Adipocyte (in vitro differentiated cells): ENCODE data around the gene SLC27A2.
"Not testable (repeated sequence)": the region's sequence is repeated elsewhere in the genome, so short reads cannot be mapped to it uniquely, and the experiment has no call there.

Experiments used
- DNase-seq: peaks from one replicate; pipeline ENCODE4 v3.0.0-alpha.2; 2015; ENCODE audit warnings: low read depth
- H3K27me3 ChIP-seq: replicated peaks from 2 replicates; pipeline ENCODE4 v1.7.0; 2013; ENCODE audit warnings: mild to moderate bottlenecking, low read length, moderate library complexity; ENCODE audit not compliant: control insufficient read depth, insufficient read depth
- H3K36me3 ChIP-seq: 2 replicates; pipeline ENCODE4 v1.7.0; 2013; ENCODE audit warnings: low read length, mild to moderate bottlenecking, moderate library complexity; ENCODE audit not compliant: control insufficient read depth, insufficient read depth, severe bottlenecking
- H3K4me1 ChIP-seq: 2 replicates; pipeline ENCODE4 v1.7.0; 2013; ENCODE audit warnings: mild to moderate bottlenecking, low read length, moderate library complexity; ENCODE audit not compliant: control insufficient read depth, insufficient read depth
- H3K4me3 ChIP-seq: 2 replicates; pipeline ENCODE4 v1.7.0; 2013; ENCODE audit warnings: mild to moderate bottlenecking, low read length, moderate library complexity
- H3K9ac ChIP-seq: 2 replicates; pipeline ENCODE4 v1.7.0; 2013; ENCODE audit warnings: mild to moderate bottlenecking, low read length, moderate library complexity
- H3K9me3 ChIP-seq: 2 replicates; pipeline ENCODE4 v1.7.0; 2013; ENCODE audit warnings: mild to moderate bottlenecking, low read length, moderate library complexity; ENCODE audit not compliant: control insufficient read depth

The SLC27A2 gene

GRCh38 chr15:50181969-50182218, at the start of gene SLC27A2:
Gene SLC27A2 (plus strand): TSS chr15:50182196. CDS start chr15:50182428, 232 bp downstream.
- DNase-seq: no peak
- Histone ChIP-seq H3K4me3 (peak within 1 kb of the TSS; percentile 80), H3K36me3 (no peaks in the 10 kb centered on the region), H3K9me3 (no peaks in the 10 kb centered on the region), H3K9ac (no peak within 1 kb of the TSS), H3K4me1 (peaks cover 4% of the 10 kb centered on the region), H3K27me3 (peaks cover 44% of the 10 kb centered on the region)

GRCh38 chr15:50132251-50132984, 49.6 kb upstream of the SLC27A2 start:
- H3K36me3 ChIP-seq, DNase-seq: not testable (repeated sequence)

GRCh38 chr15:50134524-50135024, 47.4 kb upstream of the SLC27A2 start:
- DNase-seq: no peak
- H3K9me3 ChIP-seq: no peaks in the 10 kb centered on the region

More at GRCh38 chr15:50132251-50132984, 49.6 kb upstream of the SLC27A2 start:
- H3K4me3 ChIP-seq, H3K27me3 ChIP-seq, H3K9me3 ChIP-seq, H3K9ac ChIP-seq: not testable (repeated sequence)
- peaks cover 36% of the 10 kb centered on the region for H3K4me1 ChIP-seq

GRCh38 chr15:50135031-50135551, 46.9 kb upstream of the SLC27A2 start:
- Histone ChIP-seq H3K9me3 (no peaks in the 10 kb centered on the region), H3K4me3 (peak overlapping the region; percentile 0), H3K27me3 (no peaks in the 10 kb centered on the region), H3K4me1 (peaks cover 43% of the 10 kb centered on the region), H3K9ac (peak overlapping the region; percentile 74), H3K36me3 (no peaks in the 10 kb centered on the region)
- no peak for DNase-seq

More at GRCh38 chr15:50134524-50135024, 47.4 kb upstream of the SLC27A2 start:
- H3K27me3 ChIP-seq: no peaks in the 10 kb centered on the region
- peaks cover 43% of the 10 kb centered on the region for H3K4me1 ChIP-seq
- peak overlapping the region; percentile 74 for H3K9ac ChIP-seq
- no peaks in the 10 kb centered on the region for H3K36me3 ChIP-seq
- peak overlapping the region; percentile 45 for H3K4me3 ChIP-seq

- no peaks in the 10 kb centered on the region for H3K27me3 ChIP-seq
- H3K4me3 ChIP-seq: peak overlapping the region; percentile 47
- H3K4me1 ChIP-seq: peaks cover 43% of the 10 kb centered on the region
- H3K9ac ChIP-seq: peak overlapping the region; percentile 74
- H3K9me3 ChIP-seq: no peaks in the 10 kb centered on the region
- no peak for DNase-seq
- no peaks in the 10 kb centered on the region for H3K36me3 ChIP-seq
Measured at GRCh38 chr15:50137330-50137761, 44.6 kb upstream of the SLC27A2 start.

- H3K4me3 ChIP-seq: no peak overlapping the region
- no peaks in the 10 kb centered on the region for H3K27me3 ChIP-seq
- H3K9me3 ChIP-seq: no peaks in the 10 kb centered on the region
- H3K4me1 ChIP-seq: peaks cover 43% of the 10 kb centered on the region
- DNase-seq: no peak
- H3K36me3 ChIP-seq: no peaks in the 10 kb centered on the region
- peak overlapping the region; percentile 48 for H3K9ac ChIP-seq
Measured at GRCh38 chr15:50137893-50138292, 44.1 kb upstream of the SLC27A2 start.

- no peak for DNase-seq
- no peaks in the 10 kb centered on the region for H3K9me3 ChIP-seq
Measured at GRCh38 chr15:50138391-50138790, 43.6 kb upstream of the SLC27A2 start.

GRCh38 chr15:50140098-50140497, 41.9 kb upstream of the SLC27A2 start:
- H3K27me3 ChIP-seq: no peaks in the 10 kb centered on the region
- no peaks in the 10 kb centered on the region for H3K36me3 ChIP-seq
- no peak overlapping the region for H3K4me3 ChIP-seq
- H3K9me3 ChIP-seq: no peaks in the 10 kb centered on the region
- no peak overlapping the region for H3K9ac ChIP-seq
- H3K4me1 ChIP-seq: peaks cover 32% of the 10 kb centered on the region
- DNase-seq: no peak

More at GRCh38 chr15:50138391-50138790, 43.6 kb upstream of the SLC27A2 start:
- peaks cover 43% of the 10 kb centered on the region for H3K4me1 ChIP-seq
- no peaks in the 10 kb centered on the region for H3K27me3 ChIP-seq
- no peaks in the 10 kb centered on the region for H3K36me3 ChIP-seq
- H3K9ac ChIP-seq: peak overlapping the region; percentile 48
- H3K4me3 ChIP-seq: no peak overlapping the region

GRCh38 chr15:50140983-50141382, 41.0 kb upstream of the SLC27A2 start:
- Histone ChIP-seq H3K27me3 (no peaks in the 10 kb centered on the region), H3K9me3 (no peaks in the 10 kb centered on the region), H3K4me1 (peaks cover 29% of the 10 kb centered on the region), H3K9ac (no peak overlapping the region), H3K36me3 (no peaks in the 10 kb centered on the region), H3K4me3 (no peak overlapping the region)
- no peak for DNase-seq

GRCh38 chr15:50141856-50142255, 40.1 kb upstream of the SLC27A2 start:
- DNase-seq: no peak
- no peaks in the 10 kb centered on the region for H3K9me3 ChIP-seq
- H3K4me1 ChIP-seq: peaks cover 26% of the 10 kb centered on the region
- H3K27me3 ChIP-seq: no peaks in the 10 kb centered on the region
- no peak overlapping the region for H3K4me3 ChIP-seq
- H3K36me3 ChIP-seq: no peaks in the 10 kb centered on the region
- H3K9ac ChIP-seq: no peak overlapping the region

- Histone ChIP-seq H3K27me3 (no peaks in the 10 kb centered on the region), H3K9me3 (no peaks in the 10 kb centered on the region), H3K9ac (no peak overlapping the region), H3K4me1 (peaks cover 16% of the 10 kb centered on the region), H3K4me3 (no peak overlapping the region), H3K36me3 (no peaks in the 10 kb centered on the region)
- no peak for DNase-seq
Measured at GRCh38 chr15:50143255-50143860, 38.6 kb upstream of the SLC27A2 start.
